GM19438 (cell line): ENCODE measurements around the gene TRPV5.

Experiments used
- ATAC-seq: cut with Tn5 transposase; IDR thresholded peaks from one replicate; pipeline ENCODE4 v1.9.1; 2021; ENCODE audit warnings: low read depth; ENCODE audit not compliant: unreplicated experiment

TRPV5 gene

GRCh38 chr7:142889816-142890215 is 43.7 kb downstream of the TRPV5 start:
- no peak for ATAC-seq

- no peak for ATAC-seq
Measured at GRCh38 chr7:142887282-142888015, 46.1 kb downstream of the TRPV5 start.

GRCh38 chr7:142886866-142887265 is 46.7 kb downstream of the TRPV5 start:
- ATAC-seq, result no peak

- ATAC-seq, result no peak
Measured at GRCh38 chr7:142885311-142886230, 48.0 kb downstream of the TRPV5 start, which contains the start of gene TRPV6. Gene TRPV6, minus strand, starts transcription at chr7:142885745.

GRCh38 chr7:142884286-142884640 is 49.3 kb downstream of the TRPV5 start:
- ATAC-seq, result no peak

GRCh38 chr7:142883571-142884285 is 49.8 kb downstream of the TRPV5 start:
- ATAC-seq, result no peak

- ATAC-seq, result no peak
Measured at GRCh38 chr7:142883145-142883544, 50.4 kb downstream of the TRPV5 start.

GRCh38 chr7:142882338-142882678 is 51.2 kb downstream of the TRPV5 start:
- ATAC-seq, result no peak

GRCh38 chr7:142881586-142882337 is 51.8 kb downstream of the TRPV5 start:
- no peak for ATAC-seq

GRCh38 chr7:142880876-142881505 is 52.6 kb downstream of the TRPV5 start:
- ATAC-seq, result peak; percentile 61

- no peak for ATAC-seq
Measured at GRCh38 chr7:142879060-142879459, 54.5 kb downstream of the TRPV5 start.

GRCh38 chr7:142878315-142878714 is 55.2 kb downstream of the TRPV5 start:
- no peak for ATAC-seq

- no peak for ATAC-seq
Measured at GRCh38 chr7:142876991-142877910, 56.3 kb downstream of the TRPV5 start.

GRCh38 chr7:142876236-142876960 is 57.1 kb downstream of the TRPV5 start:
- no peak for ATAC-seq

GRCh38 chr7:142875456-142875855 is 58.1 kb downstream of the TRPV5 start:
- no peak for ATAC-seq

- no peak for ATAC-seq
Measured at GRCh38 chr7:142874837-142875236, 58.7 kb downstream of the TRPV5 start.

GRCh38 chr7:142874409-142874808 is 59.1 kb downstream of the TRPV5 start:
- no peak for ATAC-seq

- ATAC-seq, result no peak
Measured at GRCh38 chr7:142873871-142874270, 59.7 kb downstream of the TRPV5 start.
